K562 (cell line): ENCODE results near the gene CEP95. TPM values are rescaled to one million over a fixed set of nuclear protein-coding genes. Genes with fewer than 3 reads are reported as not detected.

Source experiments
- ARID1B ChIP-seq: fragments of 450-650 bp; IDR thresholded peaks from 2 replicates; pipeline ENCODE4 v1.6.1; 2016; ENCODE audit warnings: antibody characterized with exemption, mild to moderate bottlenecking, inconsistent platforms
- CBX8 ChIP-seq: fragments of 200-600 bp; sonication (generic); IDR thresholded peaks from 2 replicates; pipeline ENCODE4 v1.6.1; 2012; ENCODE audit warnings: borderline replicate concordance, mixed run types, low read depth, mild to moderate bottlenecking, moderate library complexity, mixed read lengths, low read length, control low read depth, inconsistent platforms; ENCODE audit not compliant: poor library complexity, severe bottlenecking; ENCODE audit errors: extremely low read depth
- EWSR1 ChIP-seq: fragments of 450-650 bp; IDR thresholded peaks from 2 replicates; pipeline ENCODE4 v1.6.1; 2018; ENCODE audit warnings: borderline replicate concordance, mild to moderate bottlenecking, low read depth, moderate library complexity; ENCODE audit not compliant: partially characterized antibody
- FOXM1 ChIP-seq, 2 experiments: fragments of 450-650 bp in 1 of 2; sonication (generic) in 1 of 2; formaldehyde crosslinking in 1 of 2; IDR thresholded peaks; 2 replicates each; pipeline versions ENCODE4 v1.6.1 to v1.9.0; 2017 to 2022; ENCODE audit warnings: low read depth in 2 of 2, mild to moderate bottlenecking in 2 of 2, missing genetic modification reagents in 1 of 2, moderate library complexity in 1 of 2
- RBM39 ChIP-seq: fragments of 200-400 bp; formaldehyde crosslinking; optimal IDR thresholded peaks from 2 replicates; pipeline ENCODE3; 2018; ENCODE audit warnings: low read depth, low read length
- SMC3 ChIP-seq: conservative IDR thresholded peaks from 2 replicates; pipeline ENCODE4 v1.6.1; 2011; ENCODE audit warnings: low read depth, low read length, improper control_type of control experiment; ENCODE audit not compliant: insufficient read depth
- THAP12 ChIP-seq: fragments of 250-450 bp; sonication (Bioruptor Pico); IDR thresholded peaks from 2 replicates; pipeline ENCODE4 v1.9.0; 2021; ENCODE audit warnings: mild to moderate bottlenecking, inconsistent platforms
- VEZF1 ChIP-seq: fragments of 200-800 bp; sonication (Bioruptor generic); IDR thresholded peaks from 2 replicates; pipeline ENCODE4 v1.6.1; 2017; ENCODE audit warnings: missing genetic modification characterization, missing compliant biosample characterization
- ZBTB26 ChIP-seq: fragments of 450-650 bp; formaldehyde crosslinking; IDR thresholded peaks from 2 replicates; pipeline ENCODE4 v1.4.0; 2022; ENCODE audit warnings: missing genetic modification characterization
- ZNF23 ChIP-seq: fragments of 250-450 bp; sonication (Bioruptor Pico); IDR thresholded peaks from 2 replicates; pipeline ENCODE4 v1.4.0; 2020; ENCODE audit warnings: mild to moderate bottlenecking
- ZNF318 ChIP-seq, 2 experiments: fragments of 450-650 bp; IDR thresholded peaks; 2 replicates each; pipeline ENCODE4 v1.6.1; 2016; ENCODE audit warnings: mild to moderate bottlenecking in 2 of 2, borderline replicate concordance in 1 of 2, low read depth in 1 of 2, moderate library complexity in 1 of 2
- polyA plus RNA-seq, 8 experiments: library from polyadenylated mRNA; depleted of rRNA in 4 of 8; stranded (reverse) in 5 of 8; unstranded in 3 of 8; fragments of >200 nt; fragmentation: Nextera tagmentation in 2 of 8; fragmentation: Illumina TruSeq in 1 of 8; extraction: Ambion mirVana in 2 of 8; extraction: Trizol in 1 of 8; gene quantifications; 2 replicates each; pipeline versions ENCODE4 v1.2.1 to v1.2.3, GENCODE V29; 2011 to 2014; ENCODE audit warnings: inconsistent platforms in 1 of 8, missing spikeins in 1 of 8
- total RNA-seq, 7 experiments: library from RNA; depleted of rRNA in 6 of 7; stranded (reverse); fragments of >200 nt in 6 of 7; fragmentation: Illumina TruSeq in 2 of 7; extraction: Trizol in 2 of 7; gene quantifications; 2 replicates each; pipeline versions ENCODE4 v1.2.1 to v1.2.3, GENCODE V29; 2011 to 2021; ENCODE audit warnings: low replicate concordance in 1 of 7

Gene CEP95
- total and polyA plus RNA-seq, 9 of the 15 experiments (the other 6 are each of a cell fraction or from before 2014, with no cell fraction given) = 26.7 to 80.7 (median 56.9) TPM

GRCh38 chr17:64496786-64497564 is 9.8 kb upstream of the CEP95 start, which contains the start of gene POLG2 (continued):
- TF ChIP-seq VEZF1 (peak; percentile 74), CBX8 (no peak), SMC3 (no peak), ZBTB26 (CRISPR knock-in tag) (peak; percentile 70; the same call in 1 of the 2 replicates), THAP12 (peak; percentile 14; the same call in 1 of the 2 replicates), FOXM1 (IDR thresholded peaks at IDR 0.05; ENCODE audit: low read depth) (peak; percentile 4; the same call in 1 of the 2 replicates), FOXM1 (CRISPR knock-in tag; IDR thresholded peaks at IDR 0.05; ENCODE audit: low read depth) (peak; percentile 86), EWSR1 (peak; percentile 95), RBM39 (peak; percentile 71), ZNF23 (peak; percentile 48), ZNF318 (IDR thresholded peaks at IDR 0.05; ENCODE audit: borderline replicate concordance in 1 of 2, low read depth in 1 of 2) (no peak), ARID1B (peak; percentile 64)
